Measurements from ENCODE around the gene GSDME. TPM values are rescaled to one million over a fixed set of nuclear protein-coding genes. Genes with fewer than 3 reads are reported as not detected.

The GSDME gene
- total and polyA plus RNA-seq, 8 donors = 0.43 to 7.1 (median 1.5) TPM

DNA sequence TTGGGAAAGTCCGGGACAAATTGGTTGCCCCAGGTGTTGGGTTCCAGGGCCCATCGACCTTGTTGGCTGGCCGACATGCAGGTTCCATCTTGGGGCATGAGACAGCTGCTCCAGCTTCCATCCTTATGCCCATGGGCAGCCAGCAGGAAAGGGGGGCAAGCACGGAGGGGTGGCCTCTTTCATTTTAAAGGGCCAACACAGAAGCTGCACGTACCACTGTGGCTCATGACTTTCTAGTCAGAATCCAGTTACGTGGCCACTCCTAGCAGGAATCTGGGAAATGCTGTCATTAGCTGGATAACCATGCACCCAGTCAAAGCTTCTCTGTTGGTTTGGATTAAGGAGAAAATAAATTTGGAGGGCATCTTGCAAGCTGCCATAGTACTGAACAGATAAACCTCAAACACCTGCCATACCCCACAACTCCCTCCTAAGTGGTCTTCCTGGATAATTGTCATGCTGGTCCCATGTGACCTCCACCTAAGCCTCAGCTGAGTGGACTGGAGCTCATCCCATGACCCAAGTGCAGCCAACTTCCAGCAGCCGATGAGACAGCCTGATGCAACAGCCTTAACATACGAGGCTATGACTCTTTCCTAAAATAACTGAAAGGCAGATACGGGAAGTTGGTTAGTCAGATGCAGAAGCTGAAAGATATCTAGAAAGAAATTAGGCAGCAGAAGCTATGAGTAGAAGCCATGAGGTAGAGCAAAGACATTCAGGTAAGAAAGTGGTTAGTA lies 21.4 kb upstream of the GSDME start:
- Histone ChIP-seq H3K36me3 (no peaks in the 10 kb centered on the region), H3K4me1 (no peaks in the 10 kb centered on the region), H3K4me3 (no peak overlapping the region), H3K9me3 (no peaks in the 10 kb centered on the region), H3K27me3 (no peaks in the 10 kb centered on the region), H3K27ac (no peak overlapping the region)
- 78% methylated on average over 9 of the region's 9 CpGs for WGBS, 2 donors
- intact Hi-C loops (cut with DNase I) = no loop called here
- DNase-seq (peak in 1 of 6 donors; percentile 46), ATAC-seq (peak in 3 of 4 donors; percentile 21 to 84 (median 74)), FAIRE-seq (no peak)
- TF ChIP-seq, protein P1, sequence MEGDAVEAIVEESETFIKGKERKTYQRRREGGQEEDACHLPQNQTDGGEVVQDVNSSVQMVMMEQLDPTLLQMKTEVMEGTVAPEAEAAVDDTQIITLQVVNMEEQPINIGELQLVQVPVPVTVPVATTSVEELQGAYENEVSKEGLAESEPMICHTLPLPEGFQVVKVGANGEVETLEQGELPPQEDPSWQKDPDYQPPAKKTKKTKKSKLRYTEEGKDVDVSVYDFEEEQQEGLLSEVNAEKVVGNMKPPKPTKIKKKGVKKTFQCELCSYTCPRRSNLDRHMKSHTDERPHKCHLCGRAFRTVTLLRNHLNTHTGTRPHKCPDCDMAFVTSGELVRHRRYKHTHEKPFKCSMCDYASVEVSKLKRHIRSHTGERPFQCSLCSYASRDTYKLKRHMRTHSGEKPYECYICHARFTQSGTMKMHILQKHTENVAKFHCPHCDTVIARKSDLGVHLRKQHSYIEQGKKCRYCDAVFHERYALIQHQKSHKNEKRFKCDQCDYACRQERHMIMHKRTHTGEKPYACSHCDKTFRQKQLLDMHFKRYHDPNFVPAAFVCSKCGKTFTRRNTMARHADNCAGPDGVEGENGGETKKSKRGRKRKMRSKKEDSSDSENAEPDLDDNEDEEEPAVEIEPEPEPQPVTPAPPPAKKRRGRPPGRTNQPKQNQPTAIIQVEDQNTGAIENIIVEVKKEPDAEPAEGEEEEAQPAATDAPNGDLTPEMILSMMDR (IDR thresholded peaks at IDR 0.05) = no peak

DNA sequence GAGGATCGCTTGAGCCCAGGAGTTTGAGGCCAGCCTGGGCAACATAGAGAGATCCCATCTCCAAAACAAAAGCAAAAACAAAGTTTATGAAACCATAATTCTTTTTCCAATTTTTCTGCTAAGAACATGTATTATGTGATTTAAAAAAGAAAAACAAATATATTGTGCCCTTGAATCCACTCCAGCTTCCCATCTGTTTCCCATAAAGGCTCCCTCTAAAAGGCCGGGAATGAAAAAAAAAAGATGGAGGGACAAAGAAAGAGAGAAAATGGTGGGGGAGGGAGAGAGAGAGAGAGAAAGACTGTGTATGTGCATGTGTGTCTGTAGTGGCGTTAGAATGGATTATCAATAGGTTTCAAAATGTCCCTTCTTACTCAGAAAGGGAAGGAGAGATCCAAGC lies 20.5 kb upstream of the GSDME start:
- FAIRE-seq (no peak), DNase-seq (no peak), ATAC-seq (no peak)
- Histone ChIP-seq H3K27ac (no peak overlapping the region), H3K9me3 (no peaks in the 10 kb centered on the region), H3K4me3 (no peak overlapping the region), H3K4me1 (no peaks in the 10 kb centered on the region), H3K36me3 (no peaks in the 10 kb centered on the region), H3K27me3 (no peaks in the 10 kb centered on the region)
- 74 to 81% methylated on average over 3 of the region's 3 CpGs for WGBS, 2 donors
- TF ChIP-seq, protein P1 (IDR thresholded peaks at IDR 0.05) = no peak
- intact Hi-C loops (cut with DNase I) = no loop called here

DNA sequence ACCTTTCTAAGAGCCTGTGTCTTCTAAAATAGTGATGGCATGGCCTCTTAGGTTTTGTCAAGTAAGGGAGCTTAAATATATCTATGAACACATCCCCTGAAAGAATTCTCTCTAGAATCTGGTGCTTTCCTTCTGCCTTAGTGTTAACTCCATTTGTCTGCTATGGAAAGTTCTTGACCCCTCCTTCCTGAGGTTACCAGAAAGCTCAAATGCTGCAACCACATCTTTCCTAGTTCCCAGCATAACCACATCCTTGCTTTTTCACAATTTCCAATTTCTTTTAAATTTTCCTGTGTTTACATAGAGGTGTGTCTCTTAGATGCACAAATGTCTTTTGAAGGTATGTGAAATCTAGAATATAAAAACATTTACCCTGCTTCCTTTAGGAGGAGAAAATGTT lies 16.4 kb upstream of the GSDME start:
- TF ChIP-seq, protein P1 (IDR thresholded peaks at IDR 0.05) = no peak
- no peak for ATAC-seq
- H3K27ac ChIP-seq = no peak overlapping the region
- DNase-seq = no peak
- H3K27me3 ChIP-seq = no peaks in the 10 kb centered on the region
- no peak overlapping the region for H3K4me3 ChIP-seq
- H3K36me3 ChIP-seq = no peaks in the 10 kb centered on the region
- FAIRE-seq = no peak
- H3K9me3 ChIP-seq = no peaks in the 10 kb centered on the region
- intact Hi-C loops (cut with DNase I) = no loop called here
- no peaks in the 10 kb centered on the region for H3K4me1 ChIP-seq

DNA sequence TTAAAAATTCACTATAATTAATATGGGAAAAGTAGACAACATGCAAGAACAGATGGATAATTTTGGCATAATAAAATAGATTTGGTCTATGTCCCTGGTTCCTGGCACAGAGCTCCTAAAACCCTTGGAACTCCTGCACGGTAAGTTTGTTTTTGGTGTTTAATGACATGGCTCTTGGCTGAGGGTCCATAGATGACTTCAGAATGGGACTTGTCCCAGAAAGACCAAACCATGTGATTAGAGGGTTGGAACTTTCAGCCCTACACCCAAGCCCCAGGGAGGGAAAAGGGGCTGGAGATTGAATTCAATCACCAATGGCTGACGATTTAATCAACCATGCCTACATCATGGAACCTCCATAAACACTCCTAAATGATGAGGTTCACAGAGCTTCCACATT lies 12.6 kb upstream of the GSDME start:
- no peak overlapping the region for H3K27ac ChIP-seq
- no peaks in the 10 kb centered on the region for H3K9me3 ChIP-seq
- H3K27me3 ChIP-seq = no peaks in the 10 kb centered on the region
- no peak for FAIRE-seq
- TF ChIP-seq, protein P1 (IDR thresholded peaks at IDR 0.05) = no peak
- intact Hi-C loops (cut with DNase I) = no loop called here
- no peak for ATAC-seq
- no peaks in the 10 kb centered on the region for H3K4me1 ChIP-seq
- 52 to 61% methylated on average over 2 of the region's 2 CpGs for WGBS, 2 donors
- no peaks in the 10 kb centered on the region for H3K36me3 ChIP-seq
- DNase-seq = no peak
- no peak overlapping the region for H3K4me3 ChIP-seq

DNA sequence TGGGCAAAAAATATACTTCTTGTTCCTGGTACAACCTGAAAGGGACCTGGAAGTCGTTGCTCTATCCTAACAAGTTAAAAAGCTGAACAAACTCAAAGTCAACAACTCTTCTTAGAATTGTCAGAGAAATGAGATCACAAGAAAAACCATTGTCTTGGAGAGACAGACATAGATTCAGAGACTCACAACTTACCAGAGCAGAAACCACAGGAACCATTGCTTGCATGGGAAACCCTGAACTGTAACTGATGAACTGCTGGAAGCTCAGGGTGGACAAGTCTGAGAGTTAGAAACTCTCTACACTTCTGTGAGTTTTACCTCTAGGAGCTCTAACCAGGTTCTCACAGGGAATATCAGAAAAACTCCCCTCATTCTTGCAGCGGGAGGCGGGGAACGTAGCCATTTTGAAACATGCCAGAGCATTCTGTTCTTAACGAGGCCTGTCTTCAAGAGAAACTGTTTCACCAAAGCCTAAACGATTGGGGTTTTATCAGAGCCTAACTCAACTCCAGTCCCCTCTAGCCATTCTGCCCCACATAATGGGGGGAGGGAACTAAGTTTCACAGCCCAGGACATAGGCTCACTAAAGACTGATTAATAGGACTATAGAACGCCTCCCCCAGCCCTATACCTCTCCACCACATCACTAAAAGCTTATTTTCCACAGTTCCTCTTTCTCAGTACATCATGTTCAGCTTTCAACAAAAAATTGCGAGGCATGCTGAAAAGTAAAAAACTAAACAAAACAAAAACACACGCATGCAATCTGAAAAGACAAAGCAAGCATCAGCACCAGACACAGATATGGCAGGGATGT lies 12.0 kb upstream of the GSDME start:
- Histone ChIP-seq H3K27me3 (no peaks in the 10 kb centered on the region), H3K4me3 (no peak overlapping the region), H3K36me3 (no peaks in the 10 kb centered on the region), H3K9me3 (no peaks in the 10 kb centered on the region), H3K4me1 (no peaks in the 10 kb centered on the region), H3K27ac (no peak overlapping the region)
- intact Hi-C loops (cut with DNase I) = no loop called here
- WGBS, 2 donors = 71 to 75% methylated on average over 9 of the region's 9 CpGs
- FAIRE-seq = no peak
- TF ChIP-seq, protein P1 (IDR thresholded peaks at IDR 0.05) = no peak
- ATAC-seq = no peak
- DNase-seq = no peak

Data from pancreas (tissue), 10 donors.